HepG2 (cell line): Measurements from ENCODE around the gene THAP6. TPM values are rescaled to one million over a fixed set of nuclear protein-coding genes. Genes with fewer than 3 reads are reported as not detected.

Experiments used
- ATAC-seq: fragments of 200-7000 bp; cut with Tn5 transposase; 3 replicates; pipeline ENCODE4 v1.9.1; 2020; ENCODE audit warnings: mild to moderate bottlenecking, moderate library complexity
- BruUV-seq: library from RNA; stranded (reverse); fragments of 400-500 nt; replicated peaks from 2 replicates; lab custom pipeline; 2021; lab: Mats Ljungman, UMichigan
- CTCF ChIA-PET: fragments of 300-600 bp; formaldehyde crosslinking; extraction: SDS; loops from one replicate; lab custom pipeline; 2021; ENCODE audit warnings: low total read pairs, inconsistent platforms, low intra/inter-chr PET ratio; lab: Yijun Ruan, JAX
- POLR2A ChIA-PET: fragments of 350-600 bp; sonication (Branson Sonifier 250); formaldehyde crosslinking; loops from one replicate; lab custom pipeline; 2020; ENCODE audit warnings: antibody characterized with exemption, inconsistent platforms; lab: Yijun Ruan, JAX
- DNase-seq: peaks from one replicate; pipeline ENCODE4 v3.0.0-alpha.2; 2015; ENCODE audit warnings: low spot score
- FAIRE-seq: peaks from 3 replicates; lab custom pipeline; 2011; peaks lifted over from hg19 to GRCh38; lab: Jason Lieb, UNC
- H2AFZ ChIP-seq: one replicate; pipeline ENCODE4 v1.6.1; 2011; ENCODE audit warnings: low read length, inconsistent platforms
- H3K27ac ChIP-seq: fragments of 300-600 bp; 3 replicates; pipeline ENCODE4 v1.8.0; 2011; ENCODE audit warnings: mixed run types, mild to moderate bottlenecking, mixed read lengths, low read length, inconsistent platforms; ENCODE audit not compliant: insufficient read depth; ENCODE audit errors: extremely low read length
- H3K27me3 ChIP-seq, 2 experiments: fragments of 200-600 bp in 1 of 2; 2 replicates in 1 of 2; 3 replicates in 1 of 2; pipeline versions ENCODE4 v1.6.0 to v1.8.0; 2011; ENCODE audit warnings: low read length in 2 of 2, mild to moderate bottlenecking in 2 of 2, moderate library complexity in 2 of 2, inconsistent platforms in 1 of 2; ENCODE audit not compliant: insufficient read depth in 2 of 2, control insufficient read depth in 1 of 2
- H3K36me3 ChIP-seq, 2 experiments: fragments of 200-600 bp in 1 of 2; replicated peaks in 1 of 2; 2 replicates in 1 of 2; 3 replicates in 1 of 2; pipeline versions ENCODE4 v1.5.1 to v1.8.0; 2011; ENCODE audit warnings: low read length in 2 of 2, inconsistent platforms in 1 of 2; ENCODE audit not compliant: insufficient read depth in 2 of 2, control insufficient read depth in 1 of 2
- H3K4me1 ChIP-seq: 2 replicates; pipeline ENCODE4 v1.5.1; 2012; ENCODE audit warnings: low read length, inconsistent platforms; ENCODE audit not compliant: insufficient read depth
- H3K4me2 ChIP-seq: 2 replicates; pipeline ENCODE4 v1.6.0; 2011; ENCODE audit warnings: low read depth, low read length, inconsistent platforms
- H3K4me3 ChIP-seq, 3 experiments: fragments of 200-600 bp in 1 of 3; sonication (generic), shearing (Covaris generic) in 1 of 3; replicated peaks in 1 of 3; 2 replicates each; pipeline ENCODE4 v1.5.1; 2011 to 2016; ENCODE audit warnings: low read length in 3 of 3, inconsistent platforms in 2 of 3, low read depth in 2 of 3, mild to moderate bottlenecking in 2 of 3, control low read depth in 1 of 3, mixed read lengths in 1 of 3; ENCODE audit not compliant: insufficient read depth in 1 of 3
- H3K79me2 ChIP-seq: one replicate; pipeline ENCODE4 v1.6.1; 2011; ENCODE audit warnings: low read length, inconsistent platforms; ENCODE audit not compliant: insufficient read depth
- H3K9ac ChIP-seq: 2 replicates; pipeline ENCODE4 v1.6.0; 2011; ENCODE audit warnings: mild to moderate bottlenecking, low read depth, low read length, inconsistent platforms; ENCODE audit not compliant: insufficient read depth
- H3K9me3 ChIP-seq: 2 replicates; pipeline ENCODE4 v1.5.1; 2012; ENCODE audit warnings: mild to moderate bottlenecking, low read length
- H4K20me1 ChIP-seq: 2 replicates; pipeline ENCODE4 v1.6.0; 2011; ENCODE audit warnings: inconsistent platforms, mild to moderate bottlenecking, low read length, moderate library complexity; ENCODE audit not compliant: insufficient read depth
- BCL6 ChIP-seq: IDR thresholded peaks from 2 replicates; pipeline ENCODE4 v1.6.1; 2016; ENCODE audit warnings: missing genetic modification reagents, missing compliant biosample characterization
- CENPT ChIP-seq: sonication (generic); formaldehyde crosslinking; IDR thresholded peaks from 2 replicates; pipeline ENCODE4 v1.8.0; 2022; ENCODE audit warnings: low read depth, mild to moderate bottlenecking, moderate library complexity, missing genetic modification reagents
- HNF4A ChIP-seq: sonication (generic); formaldehyde crosslinking; IDR thresholded peaks from 2 replicates; pipeline ENCODE4 v1.4.0; 2020; ENCODE audit warnings: missing genetic modification reagents
- HNF4G ChIP-seq, 2 experiments: sonication (generic) in 1 of 2; formaldehyde crosslinking in 1 of 2; IDR thresholded peaks; 2 replicates each; pipeline versions ENCODE4 v1.4.0 to v1.6.1; 2011 to 2020; ENCODE audit warnings: borderline replicate concordance in 2 of 2, low read depth in 2 of 2, mild to moderate bottlenecking in 2 of 2, low read length in 1 of 2, missing genetic modification reagents in 1 of 2, moderate library complexity in 1 of 2
- KLF13 ChIP-seq: sonication (generic); formaldehyde crosslinking; IDR thresholded peaks from 2 replicates; pipeline ENCODE4 v1.4.0; 2020; ENCODE audit warnings: mild to moderate bottlenecking, missing genetic modification reagents
- MEF2D ChIP-seq: sonication (generic); formaldehyde crosslinking; IDR thresholded peaks from 2 replicates; pipeline ENCODE4 v1.5.1; 2020; ENCODE audit warnings: mild to moderate bottlenecking, missing genetic modification reagents
- NPAS2 ChIP-seq: sonication (generic); formaldehyde crosslinking; IDR thresholded peaks from 2 replicates; pipeline ENCODE4 v1.8.0; 2022; ENCODE audit warnings: mild to moderate bottlenecking, missing genetic modification reagents, borderline replicate concordance
- RXRA ChIP-seq: sonication (generic); formaldehyde crosslinking; IDR thresholded peaks from 2 replicates; pipeline ENCODE4 v1.5.1; 2020; ENCODE audit warnings: missing genetic modification reagents
- SMC3 ChIP-seq: IDR thresholded peaks from 2 replicates; pipeline ENCODE4 v1.6.1; 2011; ENCODE audit warnings: low read length, improper control_type of control experiment
- ZFP37 ChIP-seq: sonication (generic); formaldehyde crosslinking; IDR thresholded peaks from 2 replicates; pipeline ENCODE4 v1.4.0; 2020; ENCODE audit warnings: missing genetic modification reagents, borderline replicate concordance
- ZNF501 ChIP-seq: sonication (generic); formaldehyde crosslinking; IDR thresholded peaks from 2 replicates; pipeline ENCODE4 v1.5.1; 2020; ENCODE audit warnings: mild to moderate bottlenecking, moderate library complexity, missing genetic modification reagents
- WGBS: methylation state at CpG from one replicate; pipeline ENCODE4 v1.1.6; 2017; ENCODE audit warnings: low lambda C conversion rate; 5-methylcytosine and 5-hydroxymethylcytosine counted together
- in situ Hi-C: cut with HindIII; loops from 2 replicates; pipeline ENCODE4 v1.10.0; 2017; ENCODE audit warnings: low pct_unique_long_range_greater_than_20kb; ENCODE audit not compliant: extremely low pct_ligation_motif_present
- intact Hi-C: fragments of 100-400 bp; cut with micrococcal nuclease; formaldehyde crosslinking; loops from one replicate; pipeline ENCODE4 v1.10.0; 2022; ENCODE audit not compliant: unreplicated experiment
- polyA plus RNA-seq, 8 experiments: library from polyadenylated mRNA; depleted of rRNA in 3 of 8; stranded (reverse) in 7 of 8; unstranded in 1 of 8; fragments of >200 nt; fragmentation: Illumina TruSeq in 4 of 8; extraction: Trizol in 4 of 8; gene quantifications; 2 replicates each; pipeline versions ENCODE4 v1.2.1 to v1.2.3, GENCODE V29; 2011 to 2016; ENCODE audit warnings: low read depth in 4 of 8, missing spikeins in 1 of 8, mixed read lengths in 1 of 8; ENCODE audit not compliant: insufficient read depth in 1 of 8
- total RNA-seq, 5 experiments: library from RNA; depleted of rRNA; stranded (reverse); fragments of >200 nt; fragmentation: Illumina TruSeq; extraction: Trizol; gene quantifications; 2 replicates each; pipeline ENCODE4 v1.2.3, GENCODE V29; 2016; ENCODE audit warnings: low read depth in 1 of 5
- TF ChIP-seq, protein P1 (sequence below): sonication (generic); formaldehyde crosslinking; IDR thresholded peaks from 2 replicates; pipeline ENCODE4 v1.8.0; 2022; ENCODE audit warnings: mild to moderate bottlenecking, missing genetic modification reagents, moderate library complexity
- TF ChIP-seq, protein P2 (sequence below): sonication (generic); formaldehyde crosslinking; IDR thresholded peaks from 2 replicates; pipeline ENCODE4 v1.8.1; 2023; ENCODE audit warnings: mild to moderate bottlenecking, moderate library complexity, missing genetic modification reagents
- TF ChIP-seq, protein P3 (sequence below): sonication (generic); formaldehyde crosslinking; IDR thresholded peaks from 2 replicates; pipeline ENCODE4 v1.4.0; 2020; ENCODE audit warnings: missing genetic modification reagents
- TF ChIP-seq, protein P4 (sequence below): sonication (generic); formaldehyde crosslinking; IDR thresholded peaks from 2 replicates; pipeline ENCODE4 v1.8.0; 2022; ENCODE audit warnings: low read depth, missing genetic modification reagents
- TF ChIP-seq, protein P5 (sequence below): sonication (generic); formaldehyde crosslinking; IDR thresholded peaks from 2 replicates; pipeline ENCODE4 v1.8.1; 2023; ENCODE audit warnings: mild to moderate bottlenecking, inconsistent platforms, moderate library complexity, missing genetic modification reagents, borderline replicate concordance

Gene THAP6
- total and polyA plus RNA-seq, 2 of the 13 experiments (the other 11 are each of a cell fraction or from before 2014, with no cell fraction given) = 9.3 to 14.7 TPM

DNA sequence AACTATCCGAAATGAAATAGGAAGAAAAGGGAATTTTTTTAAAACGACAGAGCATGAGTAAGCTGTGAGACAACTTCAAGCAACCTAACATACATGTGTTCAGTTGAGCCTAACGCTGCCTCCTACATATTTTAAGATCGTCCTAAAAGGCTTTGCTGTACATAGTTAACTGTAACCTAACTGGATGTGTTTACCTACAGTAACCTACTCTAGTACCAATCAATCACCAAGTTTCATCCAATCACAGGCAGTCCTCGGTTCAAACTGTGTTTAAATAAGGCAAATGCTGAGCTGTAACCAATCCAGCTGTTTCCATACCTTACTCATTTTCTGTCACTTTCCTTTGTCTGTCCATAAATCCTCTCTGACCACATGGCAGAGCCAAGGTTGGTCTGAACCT, 17.1 kb upstream of the THAP6 start (continued):
- TF ChIP-seq, protein P1, sequence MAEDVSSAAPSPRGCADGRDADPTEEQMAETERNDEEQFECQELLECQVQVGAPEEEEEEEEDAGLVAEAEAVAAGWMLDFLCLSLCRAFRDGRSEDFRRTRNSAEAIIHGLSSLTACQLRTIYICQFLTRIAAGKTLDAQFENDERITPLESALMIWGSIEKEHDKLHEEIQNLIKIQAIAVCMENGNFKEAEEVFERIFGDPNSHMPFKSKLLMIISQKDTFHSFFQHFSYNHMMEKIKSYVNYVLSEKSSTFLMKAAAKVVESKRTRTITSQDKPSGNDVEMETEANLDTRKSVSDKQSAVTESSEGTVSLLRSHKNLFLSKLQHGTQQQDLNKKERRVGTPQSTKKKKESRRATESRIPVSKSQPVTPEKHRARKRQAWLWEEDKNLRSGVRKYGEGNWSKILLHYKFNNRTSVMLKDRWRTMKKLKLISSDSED (CRISPR knock-in tag) = no peak
- TF ChIP-seq, protein P2, sequence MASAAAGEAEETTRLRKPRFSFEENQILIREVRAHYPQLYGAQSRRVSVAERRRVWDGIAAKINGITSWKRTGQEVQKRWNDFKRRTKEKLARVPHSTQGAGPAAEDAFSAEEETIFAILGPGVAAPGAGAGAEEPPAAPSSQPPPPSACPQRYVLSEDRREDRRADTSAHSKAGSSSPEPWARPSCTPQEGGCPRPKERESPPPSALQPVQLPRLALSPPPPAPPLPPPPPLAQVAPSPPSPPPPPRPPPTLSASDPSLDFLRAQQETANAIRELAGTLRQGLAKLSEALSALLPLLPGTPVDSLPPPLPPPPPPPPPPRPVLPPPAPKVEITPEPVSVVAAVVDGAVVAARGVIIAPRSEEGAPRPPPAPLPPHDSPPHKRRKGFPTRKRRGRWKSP (CRISPR knock-in tag) = no peak
- no peak for TF ChIP-seq RXRA (CRISPR knock-in tag)
- TF ChIP-seq BCL6 (CRISPR knock-in tag) = no peak
- TF ChIP-seq, protein P3, sequence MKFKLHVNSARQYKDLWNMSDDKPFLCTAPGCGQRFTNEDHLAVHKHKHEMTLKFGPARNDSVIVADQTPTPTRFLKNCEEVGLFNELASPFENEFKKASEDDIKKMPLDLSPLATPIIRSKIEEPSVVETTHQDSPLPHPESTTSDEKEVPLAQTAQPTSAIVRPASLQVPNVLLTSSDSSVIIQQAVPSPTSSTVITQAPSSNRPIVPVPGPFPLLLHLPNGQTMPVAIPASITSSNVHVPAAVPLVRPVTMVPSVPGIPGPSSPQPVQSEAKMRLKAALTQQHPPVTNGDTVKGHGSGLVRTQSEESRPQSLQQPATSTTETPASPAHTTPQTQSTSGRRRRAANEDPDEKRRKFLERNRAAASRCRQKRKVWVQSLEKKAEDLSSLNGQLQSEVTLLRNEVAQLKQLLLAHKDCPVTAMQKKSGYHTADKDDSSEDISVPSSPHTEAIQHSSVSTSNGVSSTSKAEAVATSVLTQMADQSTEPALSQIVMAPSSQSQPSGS = no peak
- TF ChIP-seq HNF4A (CRISPR knock-in tag) = no peak
- TF ChIP-seq, protein P4, sequence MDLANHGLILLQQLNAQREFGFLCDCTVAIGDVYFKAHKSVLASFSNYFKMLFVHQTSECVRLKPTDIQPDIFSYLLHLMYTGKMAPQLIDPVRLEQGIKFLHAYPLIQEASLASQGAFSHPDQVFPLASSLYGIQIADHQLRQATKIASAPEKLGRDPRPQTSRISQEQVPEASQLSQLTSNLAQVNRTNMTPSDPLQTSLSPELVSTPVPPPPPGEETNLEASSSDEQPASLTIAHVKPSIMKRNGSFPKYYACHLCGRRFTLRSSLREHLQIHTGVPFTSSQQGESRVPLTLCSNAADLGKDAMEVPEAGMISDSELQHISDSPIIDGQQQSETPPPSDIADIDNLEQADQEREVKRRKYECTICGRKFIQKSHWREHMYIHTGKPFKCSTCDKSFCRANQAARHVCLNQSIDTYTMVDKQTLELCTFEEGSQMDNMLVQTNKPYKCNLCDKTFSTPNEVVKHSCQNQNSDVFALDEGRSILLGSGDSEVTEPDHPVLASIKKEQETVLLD (CRISPR knock-in tag) = no peak

DNA sequence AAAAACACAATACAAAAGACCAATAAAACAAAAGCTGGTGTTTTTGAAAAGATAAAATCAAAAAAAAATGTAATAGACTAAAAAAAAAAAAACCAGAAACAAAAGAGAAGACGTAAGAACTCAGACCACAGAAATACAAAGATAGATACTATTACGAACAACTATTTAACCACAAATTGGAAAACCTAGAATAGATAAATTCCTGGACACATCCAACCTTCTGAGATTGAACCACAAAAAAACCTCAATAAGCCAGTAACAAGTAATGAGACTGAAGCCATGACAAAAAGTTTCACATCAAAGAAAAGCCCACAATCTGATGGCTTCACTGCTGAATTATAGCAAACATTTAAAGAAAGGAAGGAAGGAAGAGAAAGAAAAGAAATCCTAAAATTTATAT, 16.2 kb upstream of the THAP6 start:
- H3K4me2 ChIP-seq = no peak overlapping the region
- no peak overlapping the region for H2AFZ ChIP-seq
- ChIA-PET CTCF (no interaction called here), POLR2A (interaction anchor here (0.8 kb wide), 1 partner anchor 15 kb away, joined by 4 read pairs; no protein-coding TSS in a partner anchor)
- intact Hi-C loops (loop anchor here (10.0 kb wide), 1 partner anchor 623 kb away; no protein-coding TSS in a partner anchor), in situ Hi-C loops (loop anchor here (25.0 kb wide), 1 partner anchor 561 kb away; the partner anchor contains the start of gene PARM1)
- 94% methylated on average over 2 of the region's 2 CpGs for WGBS
- no peaks in the 10 kb centered on the region for H3K9me3 ChIP-seq
- no TSS peak for BruUV-seq
- no peaks in the 10 kb centered on the region for H3K79me2 ChIP-seq
- no peak overlapping the region for H3K27ac ChIP-seq
- H3K9ac ChIP-seq = no peak overlapping the region
- H4K20me1 ChIP-seq = no peaks in the 10 kb centered on the region
- H3K27me3 ChIP-seq = no peaks in the 10 kb centered on the region
- no peaks in the 10 kb centered on the region for H3K4me1 ChIP-seq
- H3K36me3 ChIP-seq = peaks cover 5 to 41% of the 10 kb centered on the region in 2 experiments
- DNase-seq (no peak), ATAC-seq (no peak), FAIRE-seq (no peak)
- H3K4me3 ChIP-seq = no peak overlapping the region
- TF ChIP-seq CENPT (CRISPR knock-in tag) (no peak), HNF4G (IDR thresholded peaks at IDR 0.05; ENCODE audit: borderline replicate concordance, low read depth, low read length) (no peak), HNF4G (CRISPR knock-in tag; IDR thresholded peaks at IDR 0.05; ENCODE audit: borderline replicate concordance, low read depth) (no peak), SMC3 (no peak), ZFP37 (no peak), NPAS2 (no peak), KLF13 (CRISPR knock-in tag) (no peak), ZNF501 (CRISPR knock-in tag) (no peak), MEF2D (CRISPR knock-in tag) (no peak)
- TF ChIP-seq, protein P5, sequence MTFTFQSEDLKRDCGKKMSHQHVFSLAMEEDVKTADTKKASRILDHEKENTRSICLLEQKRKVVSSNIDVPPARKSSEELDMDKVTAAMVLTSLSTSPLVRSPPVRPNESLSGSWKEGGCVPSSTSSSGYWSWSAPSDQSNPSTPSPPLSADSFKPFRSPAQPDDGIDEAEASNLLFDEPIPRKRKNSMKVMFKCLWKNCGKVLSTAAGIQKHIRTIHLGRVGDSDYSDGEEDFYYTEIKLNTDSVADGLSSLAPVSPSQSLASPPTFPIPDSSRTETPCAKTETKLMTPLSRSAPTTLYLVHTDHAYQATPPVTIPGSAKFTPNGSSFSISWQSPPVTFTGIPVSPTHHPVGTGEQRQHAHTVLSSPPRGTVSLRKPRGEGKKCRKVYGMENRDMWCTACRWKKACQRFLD (CRISPR knock-in tag) = no peak
